Fibroblast of mammary gland (primary cell): ENCODE data around the gene AQP9.
"Not testable (repeated sequence)": the region's sequence is repeated elsewhere in the genome, so short reads cannot be mapped to it uniquely, and the experiment has no call there.

Experiments
- DNase-seq: peaks from one replicate; pipeline ENCODE4 v3.0.0-alpha.2; 2010; ENCODE audit warnings: low read depth
- H3K4me3 ChIP-seq: 2 replicates; pipeline ENCODE4 v1.5.1; 2011; ENCODE audit warnings: low read depth, mild to moderate bottlenecking, low read length, moderate library complexity; ENCODE audit not compliant: control insufficient read depth
- TF ChIP-seq, protein P1 (sequence below): conservative IDR thresholded peaks from 2 replicates; pipeline ENCODE4 v1.5.1; 2011; ENCODE audit warnings: low read depth, low read length, inconsistent platforms; ENCODE audit not compliant: control insufficient read depth, insufficient read depth

Gene AQP9

DNA sequence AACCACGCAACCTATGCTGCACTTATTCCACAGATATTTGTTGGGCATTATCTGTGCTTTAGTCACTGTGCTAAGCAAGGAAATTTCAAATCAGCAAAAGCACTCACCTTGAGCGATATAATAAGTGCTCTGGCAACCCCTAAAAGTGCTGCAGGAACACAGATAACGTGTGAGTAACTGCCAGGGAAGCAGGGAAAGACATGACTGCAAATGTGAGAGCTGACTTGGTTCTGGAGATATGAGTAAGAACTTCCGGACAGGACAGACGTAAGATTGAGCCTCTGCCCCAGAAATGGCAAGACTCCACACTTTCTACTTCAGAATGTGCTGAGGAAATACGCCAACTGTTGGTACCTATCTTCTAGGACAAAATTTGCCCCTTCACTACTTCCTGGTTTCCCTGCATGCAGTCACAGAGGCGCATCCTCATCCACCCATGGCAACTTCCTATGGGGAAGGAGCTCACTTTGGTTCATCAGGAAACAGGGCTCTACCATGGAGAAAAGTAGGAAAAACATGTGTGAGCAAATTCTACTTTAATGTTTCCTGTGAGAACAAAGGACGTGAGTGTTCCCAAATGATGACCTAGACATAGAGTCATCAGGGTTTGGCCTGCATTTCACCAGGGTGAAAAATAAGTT, 41.7 kb downstream of the AQP9 start:
- DNase-seq, result peak; percentile 76
- H3K4me3 ChIP-seq, result no peak overlapping the region
- TF ChIP-seq, protein P1, sequence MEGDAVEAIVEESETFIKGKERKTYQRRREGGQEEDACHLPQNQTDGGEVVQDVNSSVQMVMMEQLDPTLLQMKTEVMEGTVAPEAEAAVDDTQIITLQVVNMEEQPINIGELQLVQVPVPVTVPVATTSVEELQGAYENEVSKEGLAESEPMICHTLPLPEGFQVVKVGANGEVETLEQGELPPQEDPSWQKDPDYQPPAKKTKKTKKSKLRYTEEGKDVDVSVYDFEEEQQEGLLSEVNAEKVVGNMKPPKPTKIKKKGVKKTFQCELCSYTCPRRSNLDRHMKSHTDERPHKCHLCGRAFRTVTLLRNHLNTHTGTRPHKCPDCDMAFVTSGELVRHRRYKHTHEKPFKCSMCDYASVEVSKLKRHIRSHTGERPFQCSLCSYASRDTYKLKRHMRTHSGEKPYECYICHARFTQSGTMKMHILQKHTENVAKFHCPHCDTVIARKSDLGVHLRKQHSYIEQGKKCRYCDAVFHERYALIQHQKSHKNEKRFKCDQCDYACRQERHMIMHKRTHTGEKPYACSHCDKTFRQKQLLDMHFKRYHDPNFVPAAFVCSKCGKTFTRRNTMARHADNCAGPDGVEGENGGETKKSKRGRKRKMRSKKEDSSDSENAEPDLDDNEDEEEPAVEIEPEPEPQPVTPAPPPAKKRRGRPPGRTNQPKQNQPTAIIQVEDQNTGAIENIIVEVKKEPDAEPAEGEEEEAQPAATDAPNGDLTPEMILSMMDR, result no peak

DNA sequence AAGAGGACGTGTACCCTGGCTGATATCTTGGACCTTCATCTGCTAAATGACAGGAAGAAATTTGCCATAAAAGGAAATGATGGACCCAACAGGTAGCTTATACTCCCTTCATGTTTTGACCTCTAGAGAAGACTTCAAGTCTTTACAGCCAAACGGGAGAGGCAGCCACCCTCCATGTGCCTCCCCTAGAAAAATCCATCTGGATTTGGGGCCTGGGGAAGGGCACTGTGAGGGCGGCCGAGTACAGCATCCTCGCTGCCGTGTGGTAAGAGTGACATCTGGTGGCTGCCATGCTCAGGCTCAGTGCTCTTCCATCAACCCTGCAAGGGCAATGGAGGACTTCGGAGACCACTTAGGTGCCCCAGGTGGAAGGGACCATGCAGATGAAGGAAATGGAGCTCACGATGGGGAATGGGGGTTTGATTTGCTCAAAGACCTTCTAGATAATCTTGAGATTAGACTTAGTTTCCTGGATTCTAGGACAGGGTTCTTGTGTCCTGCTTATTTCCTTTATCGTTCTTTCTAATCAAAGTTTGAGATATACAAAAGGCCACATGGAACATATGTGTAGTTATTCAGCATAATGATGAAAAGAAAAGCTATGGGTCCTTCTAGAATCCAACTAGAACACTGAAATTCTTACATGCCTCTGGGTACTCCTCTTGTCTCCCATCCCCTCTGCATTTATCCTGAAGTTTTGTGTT, 44.4 kb downstream of the AQP9 start:
- no peak overlapping the region for H3K4me3 ChIP-seq
- DNase-seq, result peak; percentile 69
- TF ChIP-seq, protein P1, result peak; percentile 95

DNA sequence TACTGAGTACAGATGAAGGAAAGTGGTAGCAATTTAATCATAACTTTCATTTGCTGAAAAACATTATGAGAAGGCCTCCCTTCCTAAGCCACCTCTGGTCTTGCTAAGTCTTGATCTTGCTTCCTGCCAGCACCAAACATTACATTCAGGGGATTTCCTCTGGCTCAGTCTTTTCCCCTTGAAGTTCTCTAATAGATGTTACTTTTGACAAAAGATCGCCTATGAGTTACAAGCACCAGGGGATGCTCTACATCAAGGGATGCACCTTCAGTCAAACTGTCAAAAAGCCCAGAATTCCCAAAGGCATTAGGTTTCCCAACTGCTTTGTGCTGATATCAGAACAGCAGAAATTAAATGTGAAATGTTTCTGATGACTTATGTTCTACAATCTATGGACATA, 47.3 kb downstream of the AQP9 start:
- peak; percentile 73 for DNase-seq
- TF ChIP-seq, protein P1, result peak; percentile 66
- no peak overlapping the region for H3K4me3 ChIP-seq

DNA sequence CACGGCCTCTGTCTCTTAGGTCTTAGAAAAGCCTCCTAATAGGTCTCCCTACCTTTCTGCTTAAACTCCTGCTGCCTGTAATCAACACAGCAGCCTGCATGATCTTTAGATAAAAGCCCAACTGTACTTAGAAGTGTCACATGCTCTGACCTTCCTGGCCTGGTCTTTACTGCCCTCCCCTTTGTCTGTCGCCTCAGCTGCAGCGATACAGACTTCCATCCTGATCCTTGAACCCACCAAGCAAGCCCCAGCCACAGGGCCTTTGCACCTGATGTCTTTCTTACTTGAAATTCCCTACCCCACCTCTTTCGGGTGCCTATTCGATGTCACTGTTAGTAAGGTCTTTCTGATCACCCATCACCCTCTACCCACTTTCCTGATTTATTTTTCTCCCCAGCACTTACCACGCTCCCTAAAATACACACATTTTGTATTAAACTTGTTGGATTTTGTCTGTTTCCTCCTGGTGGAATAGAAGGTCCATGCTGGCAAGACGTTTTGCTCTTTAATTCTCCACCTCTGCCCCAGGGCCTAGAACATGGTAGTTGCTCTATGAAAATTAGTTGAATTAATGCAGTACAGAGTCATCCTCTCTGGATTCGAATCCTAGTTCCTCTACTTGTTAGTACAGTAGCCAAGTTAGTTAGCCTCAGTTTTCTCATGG, 51.1 kb downstream of the AQP9 start:
- TF ChIP-seq, protein P1, result no peak
- H3K4me3 ChIP-seq, result no peak overlapping the region
- DNase-seq, result no peak

DNA sequence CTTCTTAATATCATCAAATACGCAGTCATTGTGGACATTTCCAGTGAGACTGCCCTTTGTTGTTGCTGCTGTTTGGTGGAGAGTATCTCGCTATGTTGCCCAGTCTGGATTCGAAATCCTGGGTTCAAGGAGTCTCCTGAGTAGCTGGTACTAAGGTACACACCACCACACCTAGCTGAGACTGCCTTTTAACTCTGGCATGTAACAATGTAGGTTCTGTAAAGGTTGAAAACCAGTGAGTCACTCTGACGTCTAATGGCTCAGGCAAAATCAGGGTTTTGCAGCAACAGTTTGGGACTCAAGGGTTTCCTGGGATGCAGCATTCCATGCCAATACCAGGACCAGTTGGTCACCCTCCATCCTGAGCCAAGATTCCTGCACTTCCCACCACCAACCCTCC, 52.2 kb downstream of the AQP9 start:
- peak; percentile 43 for DNase-seq
- TF ChIP-seq, protein P1, result no peak
- H3K4me3 ChIP-seq, result no peak overlapping the region

DNA sequence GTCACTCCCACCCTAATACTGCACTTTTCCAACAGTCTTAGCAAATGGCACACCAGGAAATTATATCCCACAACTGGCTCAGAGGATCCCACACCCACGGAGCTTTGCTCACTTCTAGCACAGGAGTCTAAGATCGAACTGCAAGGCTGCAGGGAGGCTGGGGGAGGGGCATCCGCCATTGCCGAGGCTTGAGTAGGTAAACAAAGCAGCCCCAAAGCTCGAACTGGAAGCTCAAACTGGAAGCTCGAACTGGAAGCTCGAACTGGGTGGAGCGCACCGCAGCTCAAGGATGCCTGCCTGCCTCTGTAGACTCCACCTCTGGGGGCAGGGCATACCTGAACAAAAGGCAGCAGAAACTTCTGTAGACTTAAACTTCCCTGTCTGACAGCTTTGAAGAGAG, 55.5 kb downstream of the AQP9 start:
- H3K4me3 ChIP-seq, DNase-seq: not testable (repeated sequence)

DNA sequence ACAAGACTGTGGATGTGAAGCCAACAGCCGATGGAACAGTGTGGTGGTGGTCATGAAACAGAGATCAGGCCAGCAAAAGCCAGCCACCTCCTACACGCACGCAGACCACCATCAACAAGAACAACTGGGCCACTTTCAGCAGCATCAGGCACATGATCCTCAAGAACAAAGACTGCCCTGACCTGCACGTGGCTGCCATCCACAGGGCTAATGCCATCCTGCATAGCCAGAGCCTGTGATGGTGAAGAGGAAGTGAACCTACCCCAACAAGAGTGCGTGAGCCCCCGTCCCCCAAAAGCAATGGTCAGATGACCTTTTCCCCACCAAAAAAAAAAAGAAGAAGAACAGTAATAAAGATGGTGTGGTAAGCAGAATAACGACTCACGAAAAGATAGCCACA, 62.6 kb downstream of the AQP9 start:
- no peak for DNase-seq
- TF ChIP-seq, protein P1, result no peak
- no peak overlapping the region for H3K4me3 ChIP-seq
